SK-N-SH treated with all-trans-retinoic acid at 6 μM for 48 hours (cell line): ENCODE data around the gene SMAD3.

Experiments
- ATAC-seq: fragments of 200-7000 bp; cut with Tn5 transposase; 3 replicates; pipeline ENCODE4 v1.9.1; 2020; ENCODE audit warnings: mild to moderate bottlenecking, moderate library complexity
- ARNTL ChIP-seq: fragments of 450-650 bp; formaldehyde crosslinking; IDR thresholded peaks from 2 replicates; pipeline ENCODE4 v1.5.0; 2020; ENCODE audit warnings: low read depth, mild to moderate bottlenecking, moderate library complexity, borderline replicate concordance
- BACH2 ChIP-seq: fragments of 250-450 bp; sonication (Bioruptor Pico); IDR thresholded peaks from 2 replicates; pipeline ENCODE4 v1.9.0; 2021; ENCODE audit warnings: mild to moderate bottlenecking, borderline replicate concordance
- CSRNP3 ChIP-seq: fragments of 250-450 bp; sonication (Bioruptor Pico); IDR thresholded peaks from 2 replicates; pipeline ENCODE4 v1.5.1; 2021; ENCODE audit warnings: mild to moderate bottlenecking, moderate library complexity
- ESRRG ChIP-seq: fragments of 250-450 bp; sonication (Bioruptor Pico); IDR thresholded peaks from 2 replicates; pipeline ENCODE4 v1.6.1; 2021; ENCODE audit warnings: mild to moderate bottlenecking
- GLIS3 ChIP-seq: fragments of 250-450 bp; sonication (Bioruptor Pico); IDR thresholded peaks from 2 replicates; pipeline ENCODE4 v1.5.0; 2020; ENCODE audit warnings: mild to moderate bottlenecking, moderate library complexity
- OSR1 ChIP-seq: fragments of 250-450 bp; sonication (Bioruptor Pico); IDR thresholded peaks from 2 replicates; pipeline ENCODE4 v1.8.0; 2022; ENCODE audit warnings: moderate library complexity, mild to moderate bottlenecking, inconsistent platforms
- POU6F1 ChIP-seq: fragments of 250-450 bp; sonication (Bioruptor Pico); IDR thresholded peaks from 2 replicates; pipeline ENCODE4 v1.8.0; 2021; ENCODE audit warnings: low read depth, mild to moderate bottlenecking, moderate library complexity, borderline replicate concordance
- PPARA ChIP-seq: fragments of 250-450 bp; sonication (Bioruptor Pico); IDR thresholded peaks from 2 replicates; pipeline ENCODE4 v1.5.0; 2020; ENCODE audit warnings: mild to moderate bottlenecking, borderline replicate concordance
- RARB ChIP-seq: fragments of 250-450 bp; sonication (Bioruptor Pico); IDR thresholded peaks from 2 replicates; pipeline ENCODE4 v1.8.0; 2021; ENCODE audit warnings: mild to moderate bottlenecking, moderate library complexity
- TCF4 ChIP-seq: fragments of 250-450 bp; sonication (Bioruptor Pico); IDR thresholded peaks from 2 replicates; pipeline ENCODE4 v1.8.0; 2021; ENCODE audit warnings: mild to moderate bottlenecking, moderate library complexity, borderline replicate concordance
- TOX ChIP-seq: fragments of 250-450 bp; sonication (Bioruptor Pico); IDR thresholded peaks from 2 replicates; pipeline ENCODE4 v1.8.0; 2021; ENCODE audit warnings: mild to moderate bottlenecking, moderate library complexity, borderline replicate concordance
- ZNF70 ChIP-seq: fragments of 450-650 bp; formaldehyde crosslinking; IDR thresholded peaks from 2 replicates; pipeline ENCODE4 v1.5.0; 2020; ENCODE audit warnings: mild to moderate bottlenecking, moderate library complexity
- TF ChIP-seq, protein P1 (sequence below): fragments of 250-450 bp; sonication (Bioruptor Pico); IDR thresholded peaks from 2 replicates; pipeline ENCODE4 v1.5.1; 2020; ENCODE audit warnings: low read depth, mild to moderate bottlenecking, moderate library complexity
- TF ChIP-seq, protein P2 (sequence below): fragments of 250-450 bp; sonication (Bioruptor Pico); IDR thresholded peaks from 2 replicates; pipeline ENCODE4 v1.8.0; 2020; ENCODE audit warnings: mild to moderate bottlenecking, moderate library complexity, borderline replicate concordance

Gene SMAD3

DNA sequence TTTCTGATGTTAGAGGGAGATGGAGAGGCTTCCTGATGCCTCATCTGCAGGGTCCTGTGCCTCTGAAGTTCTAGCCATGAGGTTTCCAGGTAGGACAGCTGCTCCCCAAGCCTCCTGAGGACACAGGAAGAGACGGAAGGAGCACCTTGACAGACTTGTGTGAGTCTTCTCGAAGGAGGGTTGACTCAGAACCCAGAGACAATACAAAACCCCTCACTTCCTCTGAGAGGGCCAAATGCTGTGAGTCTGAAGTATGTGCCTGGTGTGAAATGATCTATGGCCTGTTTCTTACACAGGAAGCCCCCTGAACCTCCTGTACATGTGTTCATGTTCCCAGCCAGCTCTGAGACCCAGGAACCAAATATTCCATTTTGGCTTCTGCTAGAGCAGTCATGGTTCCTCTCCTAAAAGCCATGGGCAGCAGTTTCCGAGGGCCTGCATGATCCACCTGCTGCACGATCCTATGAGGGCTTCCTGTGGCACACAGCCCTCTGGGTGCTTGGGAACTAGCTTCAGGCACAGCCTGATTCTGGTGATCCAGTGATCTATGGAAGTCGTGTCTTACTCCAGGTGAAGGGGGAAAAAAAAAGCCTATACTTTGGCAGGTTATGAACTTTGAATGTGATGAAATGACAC, 126.9 kb downstream of the SMAD3 start:
- no peak for ATAC-seq
- TF ChIP-seq, protein P1, sequence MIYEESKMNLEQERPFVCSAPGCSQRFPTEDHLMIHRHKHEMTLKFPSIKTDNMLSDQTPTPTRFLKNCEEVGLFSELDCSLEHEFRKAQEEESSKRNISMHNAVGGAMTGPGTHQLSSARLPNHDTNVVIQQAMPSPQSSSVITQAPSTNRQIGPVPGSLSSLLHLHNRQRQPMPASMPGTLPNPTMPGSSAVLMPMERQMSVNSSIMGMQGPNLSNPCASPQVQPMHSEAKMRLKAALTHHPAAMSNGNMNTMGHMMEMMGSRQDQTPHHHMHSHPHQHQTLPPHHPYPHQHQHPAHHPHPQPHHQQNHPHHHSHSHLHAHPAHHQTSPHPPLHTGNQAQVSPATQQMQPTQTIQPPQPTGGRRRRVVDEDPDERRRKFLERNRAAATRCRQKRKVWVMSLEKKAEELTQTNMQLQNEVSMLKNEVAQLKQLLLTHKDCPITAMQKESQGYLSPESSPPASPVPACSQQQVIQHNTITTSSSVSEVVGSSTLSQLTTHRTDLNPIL (CRISPR knock-in tag), result no peak
- TF ChIP-seq OSR1 (CRISPR knock-in tag), result no peak
- TF ChIP-seq GLIS3, result no peak
- no peak for TF ChIP-seq ARNTL (CRISPR knock-in tag)
- no peak for TF ChIP-seq CSRNP3 (CRISPR knock-in tag)
- no peak for TF ChIP-seq PPARA
- TF ChIP-seq TOX (CRISPR knock-in tag), result no peak
- no peak for TF ChIP-seq TCF4 (CRISPR knock-in tag)
- TF ChIP-seq ZNF70 (CRISPR knock-in tag), result no peak
- TF ChIP-seq POU6F1 (CRISPR knock-in tag), result no peak
- TF ChIP-seq ESRRG (CRISPR knock-in tag), result no peak

- no peak for ATAC-seq
- TF ChIP-seq GLIS3 (no peak), TCF4 (CRISPR knock-in tag) (no peak)
- TF ChIP-seq, protein P2, sequence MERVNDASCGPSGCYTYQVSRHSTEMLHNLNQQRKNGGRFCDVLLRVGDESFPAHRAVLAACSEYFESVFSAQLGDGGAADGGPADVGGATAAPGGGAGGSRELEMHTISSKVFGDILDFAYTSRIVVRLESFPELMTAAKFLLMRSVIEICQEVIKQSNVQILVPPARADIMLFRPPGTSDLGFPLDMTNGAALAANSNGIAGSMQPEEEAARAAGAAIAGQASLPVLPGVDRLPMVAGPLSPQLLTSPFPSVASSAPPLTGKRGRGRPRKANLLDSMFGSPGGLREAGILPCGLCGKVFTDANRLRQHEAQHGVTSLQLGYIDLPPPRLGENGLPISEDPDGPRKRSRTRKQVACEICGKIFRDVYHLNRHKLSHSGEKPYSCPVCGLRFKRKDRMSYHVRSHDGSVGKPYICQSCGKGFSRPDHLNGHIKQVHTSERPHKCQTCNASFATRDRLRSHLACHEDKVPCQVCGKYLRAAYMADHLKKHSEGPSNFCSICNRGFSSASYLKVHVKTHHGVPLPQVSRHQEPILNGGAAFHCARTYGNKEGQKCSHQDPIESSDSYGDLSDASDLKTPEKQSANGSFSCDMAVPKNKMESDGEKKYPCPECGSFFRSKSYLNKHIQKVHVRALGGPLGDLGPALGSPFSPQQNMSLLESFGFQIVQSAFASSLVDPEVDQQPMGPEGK (CRISPR knock-in tag), result no peak
Observed at GRCh38 chr15:67193223-67193990, 128.0 kb downstream of the SMAD3 start.

DNA sequence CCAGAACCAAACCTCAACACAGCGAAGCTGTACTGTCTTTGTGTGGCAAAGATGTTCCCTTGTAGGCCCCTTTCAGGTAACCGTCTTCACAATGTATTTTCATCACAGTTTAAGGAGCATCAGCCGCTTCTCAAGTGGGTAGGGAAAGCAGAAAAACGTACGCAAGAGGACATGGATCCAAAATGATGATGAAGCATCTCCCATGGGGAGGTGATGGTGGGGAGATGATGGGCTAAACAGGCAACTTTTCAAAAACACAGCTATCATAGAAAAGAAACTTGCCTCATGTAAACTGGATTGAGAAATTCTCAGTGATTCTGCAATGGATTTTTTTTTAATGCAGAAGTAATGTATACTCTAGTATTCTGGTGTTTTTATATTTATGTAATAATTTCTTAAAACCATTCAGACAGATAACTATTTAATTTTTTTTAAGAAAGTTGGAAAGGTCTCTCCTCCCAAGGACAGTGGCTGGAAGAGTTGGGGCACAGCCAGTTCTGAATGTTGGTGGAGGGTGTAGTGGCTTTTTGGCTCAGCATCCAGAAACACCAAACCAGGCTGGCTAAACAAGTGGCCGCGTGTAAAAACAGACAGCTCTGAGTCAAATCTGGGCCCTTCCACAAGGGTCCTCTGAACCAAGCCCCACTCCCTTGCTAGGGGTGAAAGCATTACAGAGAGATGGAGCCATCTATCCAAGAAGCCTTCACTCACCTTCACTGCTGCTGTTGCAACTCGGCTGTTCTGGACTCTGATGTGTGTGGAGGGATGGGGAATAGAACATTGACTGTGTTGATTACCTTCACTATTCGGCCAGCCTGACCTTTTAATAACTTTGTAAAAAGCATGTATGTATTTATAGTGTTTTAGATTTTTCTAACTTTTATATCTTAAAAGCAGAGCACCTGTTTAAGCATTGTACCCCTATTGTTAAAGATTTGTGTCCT, 129.0 kb downstream of the SMAD3 start:
- TF ChIP-seq RARB (CRISPR knock-in tag), result no peak
- TF ChIP-seq POU6F1 (CRISPR knock-in tag), result no peak
- no peak for TF ChIP-seq BACH2 (CRISPR knock-in tag)
- TF ChIP-seq, protein P2 (CRISPR knock-in tag), result no peak
- TF ChIP-seq, protein P1 (CRISPR knock-in tag), result no peak
- TF ChIP-seq TOX (CRISPR knock-in tag), result no peak
- no peak for ATAC-seq
